ENCODE measurements around the gene PKP4.

PKP4 gene

GRCh38 chr2:158519481-158519880, 62.7 kb downstream of the PKP4 start:
- Histone ChIP-seq H3K4me3 (ENCODE audit: low read length) (no peak overlapping the region), H3K9me3 (replicated peaks; ENCODE audit: low read length) (no peaks in the 10 kb centered on the region), H3K27me3 (ENCODE audit: control insufficient read depth, insufficient read depth, low read length) (no peaks in the 10 kb centered on the region), H3K36me3 (ENCODE audit: insufficient read depth, low read length) (no peaks in the 10 kb centered on the region), H3K9ac (ENCODE audit: low read depth, low read length) (no peak overlapping the region), H3K4me1 (ENCODE audit: control insufficient read depth, insufficient read depth, low read length) (no peaks in the 10 kb centered on the region), H3K4me2 (ENCODE audit: low read length) (no peak overlapping the region)

- no peaks in the 10 kb centered on the region for H3K27me3 ChIP-seq (ENCODE audit: control insufficient read depth, insufficient read depth, low read length)
- no peak overlapping the region for H3K4me2 ChIP-seq (ENCODE audit: low read length)
- H3K36me3 ChIP-seq (ENCODE audit: insufficient read depth, low read length) = peaks cover 4% of the 10 kb centered on the region
- H3K4me1 ChIP-seq (ENCODE audit: control insufficient read depth, insufficient read depth, low read length) = peaks cover 14% of the 10 kb centered on the region
- no peak overlapping the region for H3K4me3 ChIP-seq (ENCODE audit: low read length)
- no peak overlapping the region for H3K9ac ChIP-seq (ENCODE audit: low read depth, low read length)
- H3K9me3 ChIP-seq (replicated peaks; ENCODE audit: low read length) = no peaks in the 10 kb centered on the region
These were observed 72.9 kb downstream of the PKP4 start for GRCh38 chr2:158529379-158530259.

GRCh38 chr2:158530829-158531228, 74.1 kb downstream of the PKP4 start:
- no peaks in the 10 kb centered on the region for H3K27me3 ChIP-seq (ENCODE audit: control insufficient read depth, insufficient read depth, low read length)
- H3K9me3 ChIP-seq (replicated peaks; ENCODE audit: low read length) = no peaks in the 10 kb centered on the region
- H3K4me1 ChIP-seq (ENCODE audit: control insufficient read depth, insufficient read depth, low read length) = peaks cover 14% of the 10 kb centered on the region
- no peak overlapping the region for H3K9ac ChIP-seq (ENCODE audit: low read depth, low read length)
- peaks cover 4% of the 10 kb centered on the region for H3K36me3 ChIP-seq (ENCODE audit: insufficient read depth, low read length)
- no peak overlapping the region for H3K4me2 ChIP-seq (ENCODE audit: low read length)
- no peak overlapping the region for H3K4me3 ChIP-seq (ENCODE audit: low read length)

- no peak overlapping the region for H3K4me2 ChIP-seq (ENCODE audit: low read length)
- peaks cover 4% of the 10 kb centered on the region for H3K36me3 ChIP-seq (ENCODE audit: insufficient read depth, low read length)
- no peaks in the 10 kb centered on the region for H3K9me3 ChIP-seq (replicated peaks; ENCODE audit: low read length)
- no peaks in the 10 kb centered on the region for H3K27me3 ChIP-seq (ENCODE audit: control insufficient read depth, insufficient read depth, low read length)
- H3K4me1 ChIP-seq (ENCODE audit: control insufficient read depth, insufficient read depth, low read length) = peaks cover 14% of the 10 kb centered on the region
- no peak overlapping the region for H3K9ac ChIP-seq (ENCODE audit: low read depth, low read length)
- no peak overlapping the region for H3K4me3 ChIP-seq (ENCODE audit: low read length)
These were observed 76.3 kb downstream of the PKP4 start for GRCh38 chr2:158533009-158533408.

- no peaks in the 10 kb centered on the region for H3K36me3 ChIP-seq (ENCODE audit: insufficient read depth, low read length)
- H3K4me2 ChIP-seq (ENCODE audit: low read length) = peak overlapping the region; percentile 42
- peaks cover 13% of the 10 kb centered on the region for H3K4me1 ChIP-seq (ENCODE audit: control insufficient read depth, insufficient read depth, low read length)
- H3K4me3 ChIP-seq (ENCODE audit: low read length) = no peak overlapping the region
- H3K9ac ChIP-seq (ENCODE audit: low read depth, low read length) = no peak overlapping the region
- no peaks in the 10 kb centered on the region for H3K9me3 ChIP-seq (replicated peaks; ENCODE audit: low read length)
- H3K27me3 ChIP-seq (ENCODE audit: control insufficient read depth, insufficient read depth, low read length) = no peaks in the 10 kb centered on the region
These were observed 82.6 kb downstream of the PKP4 start for GRCh38 chr2:158539176-158540005.

- peaks cover 13% of the 10 kb centered on the region for H3K4me1 ChIP-seq (ENCODE audit: control insufficient read depth, insufficient read depth, low read length)
- H3K4me2 ChIP-seq (ENCODE audit: low read length) = no peak overlapping the region
- no peak overlapping the region for H3K4me3 ChIP-seq (ENCODE audit: low read length)
- H3K9me3 ChIP-seq (replicated peaks; ENCODE audit: low read length) = no peaks in the 10 kb centered on the region
- no peaks in the 10 kb centered on the region for H3K36me3 ChIP-seq (ENCODE audit: insufficient read depth, low read length)
- H3K27me3 ChIP-seq (ENCODE audit: control insufficient read depth, insufficient read depth, low read length) = no peaks in the 10 kb centered on the region
- no peak overlapping the region for H3K9ac ChIP-seq (ENCODE audit: low read depth, low read length)
These were observed 85.8 kb downstream of the PKP4 start for GRCh38 chr2:158542577-158542976.

GRCh38 chr2:158543957-158544356, 87.2 kb downstream of the PKP4 start:
- Histone ChIP-seq H3K4me1 (ENCODE audit: control insufficient read depth, insufficient read depth, low read length) (peaks cover 9% of the 10 kb centered on the region), H3K9ac (ENCODE audit: low read depth, low read length) (no peak overlapping the region), H3K27me3 (ENCODE audit: control insufficient read depth, insufficient read depth, low read length) (no peaks in the 10 kb centered on the region), H3K4me2 (ENCODE audit: low read length) (no peak overlapping the region), H3K4me3 (ENCODE audit: low read length) (no peak overlapping the region), H3K9me3 (replicated peaks; ENCODE audit: low read length) (no peaks in the 10 kb centered on the region), H3K36me3 (ENCODE audit: insufficient read depth, low read length) (peaks cover 5% of the 10 kb centered on the region)

GRCh38 chr2:158544998-158545397, 88.2 kb downstream of the PKP4 start:
- no peak overlapping the region for H3K9ac ChIP-seq (ENCODE audit: low read depth, low read length)
- no peak overlapping the region for H3K4me3 ChIP-seq (ENCODE audit: low read length)
- H3K9me3 ChIP-seq (replicated peaks; ENCODE audit: low read length) = no peaks in the 10 kb centered on the region
- H3K36me3 ChIP-seq (ENCODE audit: insufficient read depth, low read length) = peaks cover 5% of the 10 kb centered on the region
- H3K4me2 ChIP-seq (ENCODE audit: low read length) = no peak overlapping the region
- no peaks in the 10 kb centered on the region for H3K27me3 ChIP-seq (ENCODE audit: control insufficient read depth, insufficient read depth, low read length)
- no peaks in the 10 kb centered on the region for H3K4me1 ChIP-seq (ENCODE audit: control insufficient read depth, insufficient read depth, low read length)

- H3K4me2 ChIP-seq (ENCODE audit: low read length) = no peak overlapping the region
- H3K4me1 ChIP-seq (ENCODE audit: control insufficient read depth, insufficient read depth, low read length) = no peaks in the 10 kb centered on the region
- no peak overlapping the region for H3K4me3 ChIP-seq (ENCODE audit: low read length)
- H3K36me3 ChIP-seq (ENCODE audit: insufficient read depth, low read length) = peaks cover 5% of the 10 kb centered on the region
- H3K9me3 ChIP-seq (replicated peaks; ENCODE audit: low read length) = no peaks in the 10 kb centered on the region
- no peak overlapping the region for H3K9ac ChIP-seq (ENCODE audit: low read depth, low read length)
- H3K27me3 ChIP-seq (ENCODE audit: control insufficient read depth, insufficient read depth, low read length) = no peaks in the 10 kb centered on the region
These were observed 89.8 kb downstream of the PKP4 start for GRCh38 chr2:158546412-158547144.

- Histone ChIP-seq H3K9ac (ENCODE audit: low read depth, low read length) (no peak overlapping the region), H3K9me3 (replicated peaks; ENCODE audit: low read length) (no peaks in the 10 kb centered on the region), H3K4me1 (ENCODE audit: control insufficient read depth, insufficient read depth, low read length) (no peaks in the 10 kb centered on the region), H3K4me3 (ENCODE audit: low read length) (no peak overlapping the region), H3K27me3 (ENCODE audit: control insufficient read depth, insufficient read depth, low read length) (no peaks in the 10 kb centered on the region), H3K4me2 (ENCODE audit: low read length) (no peak overlapping the region), H3K36me3 (ENCODE audit: insufficient read depth, low read length) (peaks cover 5% of the 10 kb centered on the region)
These were observed 96.5 kb downstream of the PKP4 start for GRCh38 chr2:158553257-158553656.

- no peak overlapping the region for H3K9ac ChIP-seq (ENCODE audit: low read depth, low read length)
- no peaks in the 10 kb centered on the region for H3K4me1 ChIP-seq (ENCODE audit: control insufficient read depth, insufficient read depth, low read length)
- H3K36me3 ChIP-seq (ENCODE audit: insufficient read depth, low read length) = no peaks in the 10 kb centered on the region
- H3K27me3 ChIP-seq (ENCODE audit: control insufficient read depth, insufficient read depth, low read length) = no peaks in the 10 kb centered on the region
- no peaks in the 10 kb centered on the region for H3K9me3 ChIP-seq (replicated peaks; ENCODE audit: low read length)
- H3K4me2 ChIP-seq (ENCODE audit: low read length) = no peak overlapping the region
- no peak overlapping the region for H3K4me3 ChIP-seq (ENCODE audit: low read length)
These were observed 98.2 kb downstream of the PKP4 start for GRCh38 chr2:158554996-158555395.
